ENCODE results near the gene YJU2. TPM values are rescaled to one million over a fixed set of nuclear protein-coding genes. Genes with fewer than 3 reads are reported as not detected.

YJU2 gene
- polyA plus RNA-seq, 2 of the 4 experiments (the other 2 are of a cell fraction) = 12.3 to 14.9 TPM

DNA sequence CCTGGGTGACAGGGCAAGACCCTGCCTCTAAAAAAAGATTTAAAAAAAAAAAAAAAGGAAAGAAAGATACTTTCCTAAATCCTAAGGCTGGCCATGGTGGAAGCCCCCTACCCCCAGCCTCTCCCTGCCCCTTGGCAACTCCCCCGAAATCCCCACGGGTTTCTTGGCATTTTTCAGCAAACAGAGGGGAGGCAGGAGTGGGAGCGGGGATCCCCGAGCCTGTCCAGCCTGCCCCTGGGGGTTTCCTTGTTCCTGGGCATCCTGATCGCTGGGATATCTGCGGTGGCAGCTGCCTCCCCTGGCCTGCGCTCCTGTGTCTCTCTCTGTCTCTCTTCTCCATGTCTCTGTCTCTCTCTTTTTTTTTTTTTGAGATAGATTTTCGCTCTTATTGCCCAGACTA lies 21.0 kb upstream of the YJU2 start (continued):
- TF ChIP-seq PBX3 (IDR thresholded peaks at IDR 0.05) = no peak
- TF ChIP-seq, protein P1, sequence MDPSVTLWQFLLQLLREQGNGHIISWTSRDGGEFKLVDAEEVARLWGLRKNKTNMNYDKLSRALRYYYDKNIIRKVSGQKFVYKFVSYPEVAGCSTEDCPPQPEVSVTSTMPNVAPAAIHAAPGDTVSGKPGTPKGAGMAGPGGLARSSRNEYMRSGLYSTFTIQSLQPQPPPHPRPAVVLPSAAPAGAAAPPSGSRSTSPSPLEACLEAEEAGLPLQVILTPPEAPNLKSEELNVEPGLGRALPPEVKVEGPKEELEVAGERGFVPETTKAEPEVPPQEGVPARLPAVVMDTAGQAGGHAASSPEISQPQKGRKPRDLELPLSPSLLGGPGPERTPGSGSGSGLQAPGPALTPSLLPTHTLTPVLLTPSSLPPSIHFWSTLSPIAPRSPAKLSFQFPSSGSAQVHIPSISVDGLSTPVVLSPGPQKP (IDR thresholded peaks at IDR 0.05; ENCODE audit: low read depth, low read length) = no peak

DNA sequence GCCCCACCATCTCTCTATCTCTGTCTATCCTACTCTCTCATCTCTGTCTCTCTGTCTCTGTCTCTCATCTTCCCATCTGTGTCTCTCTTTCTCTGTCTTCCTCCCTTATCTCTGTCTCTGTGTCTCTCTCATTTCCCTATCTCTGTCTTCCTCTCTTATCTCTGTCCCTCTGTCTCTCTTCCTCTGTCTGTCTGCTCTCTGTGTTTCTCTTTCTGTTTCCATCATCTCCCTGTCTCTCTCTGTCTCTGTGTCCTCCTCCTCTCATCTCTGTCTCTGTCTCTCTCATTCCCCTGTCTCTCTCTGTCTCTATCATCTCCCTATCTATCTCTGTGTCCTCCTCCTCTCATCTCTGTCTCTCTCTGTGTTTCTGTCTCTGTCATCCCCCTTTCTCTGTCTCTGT lies 19.1 kb upstream of the YJU2 start:
- no peak overlapping the region for H3K4me2 ChIP-seq
- H3K4me3 ChIP-seq = no peak overlapping the region
- H3K4me1 ChIP-seq = peaks cover 14% of the 10 kb centered on the region
- no peak overlapping the region for H3K27ac ChIP-seq
- ChIA-PET POLR2A (no interaction called here), CTCF (no interaction called here)
- ATAC-seq (no peak), DNase-seq (ENCODE audit: low read depth in 1 of 2, low spot score in 1 of 2) (no peak), FAIRE-seq (no peak)
- no peaks in the 10 kb centered on the region for H3K9me3 ChIP-seq
- TF ChIP-seq ZFP36 (IDR thresholded peaks at IDR 0.05; ENCODE audit: borderline replicate concordance, partially characterized antibody) (no peak), ESRRA (IDR thresholded peaks at IDR 0.05; ENCODE audit: borderline replicate concordance, low read length) (no peak), RNF2 (IDR thresholded peaks at IDR 0.05; ENCODE audit: borderline replicate concordance, low read depth) (no peak), TP53 (CRISPR knock-in tag; IDR thresholded peaks at IDR 0.05) (no peak), HMGXB4 (CRISPR knock-in tag; IDR thresholded peaks at IDR 0.05; ENCODE audit: borderline replicate concordance) (no peak), RARB (CRISPR knock-in tag; IDR thresholded peaks at IDR 0.05) (no peak), KDM1A (IDR thresholded peaks at IDR 0.05; ENCODE audit: low read depth) (no peak), JUNB (IDR thresholded peaks at IDR 0.05) (no peak), TFCP2L1 (CRISPR knock-in tag; IDR thresholded peaks at IDR 0.05) (no peak), NR3C1 (IDR thresholded peaks at IDR 0.05) (no peak), MYC (IDR thresholded peaks at IDR 0.05; ENCODE audit: borderline replicate concordance, low read length) (no peak), POLR2A (IDR thresholded peaks at IDR 0.05; ENCODE audit: low read length) (no peak), FOSB (CRISPR knock-in tag; IDR thresholded peaks at IDR 0.05) (no peak), RAD21 (conservative IDR thresholded peaks at IDR 0.05 in 1 of 2, IDR thresholded peaks at IDR 0.05 in 1 of 2) (no peak), EHMT2 (IDR thresholded peaks at IDR 0.05; ENCODE audit: low read depth) (no peak), MAFK (IDR thresholded peaks at IDR 0.05; ENCODE audit: partially characterized antibody) (no peak), HEYL (CRISPR knock-in tag; IDR thresholded peaks at IDR 0.05) (no peak)
- TF ChIP-seq, protein P2, sequence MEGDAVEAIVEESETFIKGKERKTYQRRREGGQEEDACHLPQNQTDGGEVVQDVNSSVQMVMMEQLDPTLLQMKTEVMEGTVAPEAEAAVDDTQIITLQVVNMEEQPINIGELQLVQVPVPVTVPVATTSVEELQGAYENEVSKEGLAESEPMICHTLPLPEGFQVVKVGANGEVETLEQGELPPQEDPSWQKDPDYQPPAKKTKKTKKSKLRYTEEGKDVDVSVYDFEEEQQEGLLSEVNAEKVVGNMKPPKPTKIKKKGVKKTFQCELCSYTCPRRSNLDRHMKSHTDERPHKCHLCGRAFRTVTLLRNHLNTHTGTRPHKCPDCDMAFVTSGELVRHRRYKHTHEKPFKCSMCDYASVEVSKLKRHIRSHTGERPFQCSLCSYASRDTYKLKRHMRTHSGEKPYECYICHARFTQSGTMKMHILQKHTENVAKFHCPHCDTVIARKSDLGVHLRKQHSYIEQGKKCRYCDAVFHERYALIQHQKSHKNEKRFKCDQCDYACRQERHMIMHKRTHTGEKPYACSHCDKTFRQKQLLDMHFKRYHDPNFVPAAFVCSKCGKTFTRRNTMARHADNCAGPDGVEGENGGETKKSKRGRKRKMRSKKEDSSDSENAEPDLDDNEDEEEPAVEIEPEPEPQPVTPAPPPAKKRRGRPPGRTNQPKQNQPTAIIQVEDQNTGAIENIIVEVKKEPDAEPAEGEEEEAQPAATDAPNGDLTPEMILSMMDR (IDR thresholded peaks at IDR 0.05) = no peak
- TF ChIP-seq, protein P3, sequence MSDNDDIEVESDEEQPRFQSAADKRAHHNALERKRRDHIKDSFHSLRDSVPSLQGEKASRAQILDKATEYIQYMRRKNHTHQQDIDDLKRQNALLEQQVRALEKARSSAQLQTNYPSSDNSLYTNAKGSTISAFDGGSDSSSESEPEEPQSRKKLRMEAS (IDR thresholded peaks at IDR 0.05) = no peak

GRCh38 chr19:4228765-4229178 lies 18.1 kb upstream of the YJU2 start:
- WGBS (ENCODE audit: missing lambda C conversion rate) = 57% methylated on average over 2 of the region's 2 CpGs
- ChIA-PET POLR2A (no interaction called here), CTCF (no interaction called here)
- no peak for ATAC-seq
- H3K4me3 ChIP-seq = no peak overlapping the region
- no peak for DNase-seq (ENCODE audit: low read depth in 1 of 2, low spot score in 1 of 2)
- peak overlapping the region; percentile 67 for H3K4me2 ChIP-seq
- H3K4me1 ChIP-seq = peaks cover 14% of the 10 kb centered on the region
- H3K9me3 ChIP-seq = no peaks in the 10 kb centered on the region
- no peak for TF ChIP-seq SREBF2 (IDR thresholded peaks at IDR 0.05)
- TF ChIP-seq POLR2A (IDR thresholded peaks at IDR 0.05; ENCODE audit: low read length) = no peak
- no peak for TF ChIP-seq RARB (CRISPR knock-in tag; IDR thresholded peaks at IDR 0.05)
- no peak for TF ChIP-seq EHF (CRISPR knock-in tag; IDR thresholded peaks at IDR 0.05)
- TF ChIP-seq CHD2 (IDR thresholded peaks at IDR 0.05; ENCODE audit: low read length, partially characterized antibody) = no peak
- TF ChIP-seq ZFP36 (IDR thresholded peaks at IDR 0.05; ENCODE audit: borderline replicate concordance, partially characterized antibody) = peak; percentile 24
- TF ChIP-seq KDM1A (IDR thresholded peaks at IDR 0.05; ENCODE audit: low read depth) = no peak
- FAIRE-seq = no peak
- H3K27ac ChIP-seq = peak overlapping the region; percentile 52 to 84
